Endothelial cell of umbilical vein (primary cell): ENCODE data around the gene NHSL2. TPM values are rescaled to one million over a fixed set of nuclear protein-coding genes. Genes with fewer than 3 reads are reported as not detected.
A peak's percentile ranks its signal among the peaks of the same experiment; 100 is the strongest.

Source experiments
- BruUV-seq: library from RNA; stranded (reverse); fragments of 400-500 nt; replicated peaks from 2 replicates; lab custom pipeline; 2021; lab: Mats Ljungman, UMichigan
- CTCF ChIA-PET: fragments of 300-600, 350-600 bp; sonication (Branson Sonifier 250); formaldehyde crosslinking; loops from one replicate; lab custom pipeline; 2021; ENCODE audit warnings: antibody characterized with exemption, inconsistent platforms; lab: Charles Lee
- POLR2A ChIA-PET: fragments of 300-600, 350-600 bp; sonication (Branson Sonifier 250); formaldehyde crosslinking; loops from one replicate; lab custom pipeline; 2021; ENCODE audit warnings: antibody characterized with exemption, inconsistent platforms; lab: Charles Lee
- DNase-seq: peaks from one replicate; pipeline ENCODE4 v3.0.0-alpha.2; 2011; ENCODE audit warnings: low read depth, low spot score
- FAIRE-seq: peaks from 2 replicates; lab custom pipeline; 2011; peaks lifted over from hg19 to GRCh38; lab: Jason Lieb, UNC
- H2AFZ ChIP-seq: 2 replicates; pipeline ENCODE4 v1.6.0; 2012; ENCODE audit warnings: low read depth, low read length, control low read depth, inconsistent platforms
- H3K27ac ChIP-seq: 2 replicates; pipeline ENCODE4 v1.5.1; 2011; ENCODE audit warnings: low read depth, mild to moderate bottlenecking, control low read depth, low read length, moderate library complexity; ENCODE audit not compliant: insufficient read depth
- H3K27me3 ChIP-seq, 2 experiments: 2 replicates each; pipeline versions ENCODE4 v1.6.0 to v1.6.1; 2011; ENCODE audit warnings: low read length in 2 of 2, mixed read lengths in 1 of 2; ENCODE audit not compliant: control insufficient read depth in 2 of 2, insufficient read depth in 2 of 2
- H3K36me3 ChIP-seq, 2 experiments: 2 replicates in 1 of 2; 3 replicates in 1 of 2; pipeline ENCODE4 v1.5.1; 2011; ENCODE audit warnings: low read length in 2 of 2, mild to moderate bottlenecking in 1 of 2, moderate library complexity in 1 of 2; ENCODE audit not compliant: control insufficient read depth in 2 of 2, insufficient read depth in 2 of 2; ENCODE audit errors: extremely low read depth in 1 of 2
- H3K4me1 ChIP-seq: 3 replicates; pipeline ENCODE4 v1.5.1; 2011; ENCODE audit warnings: mild to moderate bottlenecking, low read length; ENCODE audit not compliant: control insufficient read depth, insufficient read depth; ENCODE audit errors: extremely low read depth
- H3K4me2 ChIP-seq: 2 replicates; pipeline ENCODE4 v1.6.1; 2011; ENCODE audit warnings: low read length, control low read depth, mixed read lengths; ENCODE audit not compliant: insufficient read depth
- H3K4me3 ChIP-seq, 3 experiments: fragments of 200-600 bp in 1 of 3; sonication (generic), shearing (Covaris generic) in 1 of 3; replicated peaks in 1 of 3; 2 replicates each; pipeline ENCODE4 v1.5.1; 2011 to 2016; ENCODE audit warnings: control low read depth in 3 of 3, low read length in 3 of 3, mild to moderate bottlenecking in 2 of 3, inconsistent platforms in 1 of 3, low read depth in 1 of 3, moderate library complexity in 1 of 3; ENCODE audit not compliant: insufficient read depth in 1 of 3
- H3K79me2 ChIP-seq: 2 replicates; pipeline ENCODE4 v1.6.0; 2012; ENCODE audit warnings: low read length, inconsistent platforms; ENCODE audit not compliant: control insufficient read depth, insufficient read depth
- H3K9ac ChIP-seq: replicated peaks from 2 replicates; pipeline ENCODE3; 2011; ENCODE audit warnings: low read length, control low read depth; ENCODE audit not compliant: insufficient read depth; ENCODE audit errors: extremely low read depth
- H3K9me1 ChIP-seq: replicated peaks from 3 replicates; pipeline ENCODE4 v1.6.0; 2011; ENCODE audit warnings: mild to moderate bottlenecking, low read length; ENCODE audit not compliant: control insufficient read depth, insufficient read depth; ENCODE audit errors: extremely low read depth
- H3K9me3 ChIP-seq: replicated peaks from 2 replicates; pipeline ENCODE4 v1.5.1; 2012; ENCODE audit warnings: low read length, inconsistent platforms; ENCODE audit not compliant: control insufficient read depth, insufficient read depth
- H4K20me1 ChIP-seq: replicated peaks from 2 replicates; pipeline ENCODE3; 2011; ENCODE audit warnings: mild to moderate bottlenecking, low read length; ENCODE audit not compliant: control insufficient read depth, insufficient read depth; ENCODE audit errors: extremely low read depth
- EZH2 ChIP-seq: IDR thresholded peaks from 2 replicates; pipeline ENCODE4 v1.6.1; 2012; ENCODE audit warnings: borderline replicate concordance, low read depth, mild to moderate bottlenecking, moderate library complexity, low read length, inconsistent platforms; ENCODE audit not compliant: severe bottlenecking
- FOS ChIP-seq: IDR thresholded peaks from 2 replicates; pipeline ENCODE4 v1.6.1; 2011; ENCODE audit warnings: mild to moderate bottlenecking, low read length, moderate library complexity, borderline replicate concordance; ENCODE audit not compliant: insufficient read depth
- GATA2 ChIP-seq: IDR thresholded peaks from 2 replicates; pipeline ENCODE4 v1.7.0; 2011; ENCODE audit warnings: low read depth, mild to moderate bottlenecking, moderate library complexity, mixed read lengths, low read length; ENCODE audit not compliant: insufficient read length, insufficient read depth
- MYC ChIP-seq: IDR thresholded peaks from one replicate; pipeline ENCODE4 v1.6.1; 2011; ENCODE audit warnings: mild to moderate bottlenecking, low read depth, low read length
- POLR2A ChIP-seq: IDR thresholded peaks from 2 replicates; pipeline ENCODE4 v1.6.1; 2012; ENCODE audit warnings: low read depth, mild to moderate bottlenecking, control low read depth, low read length
- POLR2AphosphoS5 ChIP-seq: IDR thresholded peaks from 2 replicates; pipeline ENCODE4 v1.6.1; 2012; ENCODE audit warnings: low read depth, mild to moderate bottlenecking, control low read depth, low read length, moderate library complexity; ENCODE audit not compliant: insufficient read depth
- dilution Hi-C: fragments of 300-500 bp; cut with MboI; formaldehyde crosslinking; loops from one replicate; pipeline ENCODE4 v1.15.0; 2019; ENCODE audit warnings: low sequenced_read_pairs; ENCODE audit not compliant: extremely low pct_ligation_motif_present
- intact Hi-C: fragments of 100-400 bp; cut with micrococcal nuclease; formaldehyde crosslinking; loops from one replicate; pipeline ENCODE4 v1.10.0; 2022
- polyA plus RNA-seq, 4 experiments: library from polyadenylated mRNA; depleted of rRNA in 3 of 4; stranded (reverse) in 3 of 4; unstranded in 1 of 4; fragments of >200 nt; gene quantifications; 2 replicates each; pipeline versions ENCODE4 v1.2.1 to v1.2.3, GENCODE V29; 2011 to 2012; ENCODE audit warnings: missing spikeins in 1 of 4
- total RNA-seq: library from RNA; stranded (reverse); gene quantifications from 2 replicates; pipeline ENCODE4 v1.2.3, GENCODE V29; 2021
- TF ChIP-seq, protein P1 (sequence below): IDR thresholded peaks from 2 replicates; pipeline ENCODE4 v1.6.1; 2011; ENCODE audit not compliant: insufficient read depth, insufficient read length

Gene NHSL2
- total and polyA plus RNA-seq, 2 donors (not counting 3 experiments of a cell fraction or from before 2014, with no cell fraction given): 23.5 to 49.9 TPM

DNA sequence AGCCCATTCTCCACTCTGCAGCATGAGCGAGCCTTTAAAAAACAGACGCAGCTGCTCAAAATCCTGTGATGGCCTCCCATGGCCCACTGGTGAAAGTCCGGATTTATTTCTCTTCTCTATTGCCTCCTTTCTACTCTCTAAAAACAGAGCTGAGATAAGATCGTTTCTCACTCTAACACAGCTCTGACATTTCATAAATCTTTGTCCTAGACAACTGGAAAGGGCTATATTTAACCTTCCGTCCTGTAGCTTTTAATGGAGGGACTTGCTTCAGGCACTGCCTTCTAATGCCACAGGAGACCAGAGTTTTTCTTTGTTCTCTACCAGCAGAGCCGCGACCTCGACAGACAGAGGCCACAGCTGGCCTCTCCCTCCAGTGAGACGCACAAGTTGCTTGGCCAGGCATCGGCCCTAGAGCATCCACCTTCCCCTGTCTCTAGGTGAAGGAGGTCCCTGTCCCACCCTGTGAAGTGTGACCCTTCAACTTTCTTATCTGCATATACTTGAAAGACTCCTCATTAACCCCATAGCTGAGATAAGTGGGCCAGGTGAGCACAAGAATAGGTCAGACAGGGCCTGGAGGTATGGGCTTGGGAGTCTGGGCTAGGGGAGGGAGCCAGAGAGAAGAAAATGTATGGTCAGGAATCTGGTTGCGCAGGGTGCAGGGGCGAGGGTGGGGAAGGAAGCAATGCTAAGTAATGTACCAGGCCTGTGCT is 171.1 kb downstream of the NHSL2 start:
- Histone ChIP-seq H3K27me3 (no peaks in the 10 kb centered on the region), H3K4me2 (peak overlapping the region; percentile 78), H3K4me1 (peaks cover 39% of the 10 kb centered on the region), H3K36me3 (no peaks in the 10 kb centered on the region), H3K9me3 (no peaks in the 10 kb centered on the region), H3K9ac (peak overlapping the region; percentile 84), H4K20me1 (no peaks in the 10 kb centered on the region), H3K4me3 (peak overlapping the region; percentile 44 to 84 (median 54)), H3K79me2 (peaks cover 67% of the 10 kb centered on the region), H2AFZ (no peak overlapping the region), H3K9me1 (no peaks in the 10 kb centered on the region), H3K27ac (peak overlapping the region; percentile 87)
- CTCF ChIA-PET: interaction anchor here (0.9 to 2.5 kb wide), 6 partner anchors 13 to 79 kb away, joined by 3 to 26 read pairs (median 4); no protein-coding TSS in a partner anchor
- intact Hi-C loops (loop anchor here (2.0 kb wide), 1 partner anchor 13 kb away; no protein-coding TSS in a partner anchor), dilution Hi-C loops (no loop called here)
- DNase-seq (peak; percentile 36), FAIRE-seq (peak; percentile 26)
- no TSS peak for BruUV-seq
- TF ChIP-seq MYC: no peak
- TF ChIP-seq, protein P1, sequence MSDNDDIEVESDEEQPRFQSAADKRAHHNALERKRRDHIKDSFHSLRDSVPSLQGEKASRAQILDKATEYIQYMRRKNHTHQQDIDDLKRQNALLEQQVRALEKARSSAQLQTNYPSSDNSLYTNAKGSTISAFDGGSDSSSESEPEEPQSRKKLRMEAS: no peak
- TF ChIP-seq GATA2: no peak
- TF ChIP-seq EZH2: no peak
- no peak for TF ChIP-seq POLR2A
- TF ChIP-seq POLR2AphosphoS5: no peak
- TF ChIP-seq FOS: no peak
- POLR2A ChIA-PET: no interaction called here
